Fibroblast of lung (primary cell): ENCODE measurements around the gene STXBP2. TPM values are rescaled to one million over a fixed set of nuclear protein-coding genes. Genes with fewer than 3 reads are reported as not detected.

Experiments used
- DNase-seq, 2 donors: peaks; one replicate each; pipeline versions ENCODE4 v3.0.0 to v3.0.0-alpha.2; 2010; ENCODE audit warnings: low read depth in 2 of 2
- H2AFZ ChIP-seq: 2 replicates; pipeline ENCODE4 v1.5.1; 2012; ENCODE audit warnings: low read length, control low read depth, inconsistent platforms
- H3K27ac ChIP-seq: 2 replicates; pipeline ENCODE4 v1.5.1; 2011; ENCODE audit warnings: low read length, control low read depth; ENCODE audit not compliant: insufficient read depth
- H3K27me3 ChIP-seq: 2 replicates; pipeline ENCODE4 v1.5.1; 2011; ENCODE audit warnings: mild to moderate bottlenecking, low read length; ENCODE audit not compliant: control insufficient read depth, insufficient read depth
- H3K36me3 ChIP-seq: 2 replicates; pipeline ENCODE4 v1.5.1; 2011; ENCODE audit warnings: low read length; ENCODE audit not compliant: control insufficient read depth, insufficient read depth
- H3K4me1 ChIP-seq: 2 replicates; pipeline ENCODE4 v1.5.1; 2011; ENCODE audit warnings: low read length; ENCODE audit not compliant: control insufficient read depth, insufficient read depth; ENCODE audit errors: extremely low read depth
- H3K4me2 ChIP-seq: 2 replicates; pipeline ENCODE4 v1.5.1; 2011; ENCODE audit warnings: low read length, control low read depth; ENCODE audit not compliant: insufficient read depth; ENCODE audit errors: extremely low read depth
- H3K4me3 ChIP-seq, 4 experiments: fragments of 200-600 bp in 1 of 4; sonication (generic) in 1 of 4; replicated peaks in 1 of 4; 2 replicates each; pipeline ENCODE4 v1.5.1; 2011 to 2016; ENCODE audit warnings: low read length in 4 of 4, low read depth in 3 of 4, mild to moderate bottlenecking in 3 of 4, control low read depth in 2 of 4, inconsistent platforms in 1 of 4, mixed read lengths in 1 of 4; ENCODE audit not compliant: insufficient read depth in 1 of 4; ENCODE audit errors: control extremely low read depth in 1 of 4
- H3K79me2 ChIP-seq: 2 replicates; pipeline ENCODE4 v1.5.1; 2012; ENCODE audit warnings: mild to moderate bottlenecking, low read length, inconsistent platforms; ENCODE audit not compliant: control insufficient read depth, insufficient read depth
- H3K9ac ChIP-seq: 2 replicates; pipeline ENCODE4 v1.5.1; 2011; ENCODE audit warnings: mild to moderate bottlenecking, low read length, control low read depth; ENCODE audit not compliant: insufficient read depth
- H3K9me3 ChIP-seq: 2 replicates; pipeline ENCODE4 v1.5.1; 2012; ENCODE audit warnings: low read depth, low read length; ENCODE audit not compliant: control insufficient read depth, insufficient read depth
- H4K20me1 ChIP-seq: 2 replicates; pipeline ENCODE4 v1.5.1; 2011; ENCODE audit warnings: low read length; ENCODE audit not compliant: control insufficient read depth, insufficient read depth; ENCODE audit errors: extremely low read depth
- CTCF ChIP-seq, 2 donors: IDR thresholded peaks in 1 of 2; conservative IDR thresholded peaks in 1 of 2; 1 replicate in 1 of 2; 2 replicates in 1 of 2; pipeline ENCODE4 v1.5.1; 2011 to 2012; ENCODE audit warnings: low read length in 2 of 2, control low read depth in 1 of 2, inconsistent platforms in 1 of 2, low read depth in 1 of 2, mild to moderate bottlenecking in 1 of 2
- EZH2 ChIP-seq: IDR thresholded peaks from 2 replicates; pipeline ENCODE4 v1.5.1; 2012; ENCODE audit warnings: low read length, control low read depth, mild to moderate bottlenecking; ENCODE audit errors: missing control alignments
- polyA plus RNA-seq, 2 donors: library from polyadenylated mRNA; depleted of rRNA in 1 of 2; stranded (reverse) in 1 of 2; unstranded in 1 of 2; fragments of >200 nt; gene quantifications; 2 replicates each; pipeline ENCODE4 v1.2.1, GENCODE V29; 2011 to 2012; ENCODE audit warnings: missing spikeins in 1 of 2
- total RNA-seq: library from RNA; depleted of rRNA; stranded (reverse); fragments of >200 nt; gene quantifications from 2 replicates; pipeline ENCODE4 v1.2.1, GENCODE V29; 2014

The STXBP2 gene
- total and polyA plus RNA-seq, 2 donors (not counting 1 experiment from before 2014, with no cell fraction given), result 4.6 TPM

GRCh38 chr19:7607874-7608560 is 28.9 kb upstream of the STXBP2 start:
- TF ChIP-seq CTCF (conservative IDR thresholded peaks at IDR 0.05 in 1 of 2, IDR thresholded peaks at IDR 0.05 in 1 of 2; ENCODE audit: low read depth in 1 of 2, low read length in 2 of 2) (no peak), EZH2 (no peak)
- Histone ChIP-seq H3K27me3 (no peaks in the 10 kb centered on the region), H3K4me2 (no peak overlapping the region), H3K79me2 (no peaks in the 10 kb centered on the region), H4K20me1 (no peaks in the 10 kb centered on the region), H3K9me3 (no peaks in the 10 kb centered on the region), H2AFZ (no peak overlapping the region), H3K9ac (no peak overlapping the region), H3K4me3 (no peak overlapping the region), H3K4me1 (no peaks in the 10 kb centered on the region), H3K27ac (no peak overlapping the region), H3K36me3 (no peaks in the 10 kb centered on the region)
- DNase-seq, result no peak

GRCh38 chr19:7610491-7611240 is 26.2 kb upstream of the STXBP2 start:
- no peaks in the 10 kb centered on the region for H3K27me3 ChIP-seq
- H3K27ac ChIP-seq, result no peak overlapping the region
- H3K4me2 ChIP-seq, result no peak overlapping the region
- no peaks in the 10 kb centered on the region for H3K4me1 ChIP-seq
- H3K36me3 ChIP-seq, result no peaks in the 10 kb centered on the region
- H2AFZ ChIP-seq, result no peak overlapping the region
- H3K79me2 ChIP-seq, result no peaks in the 10 kb centered on the region
- H4K20me1 ChIP-seq, result no peaks in the 10 kb centered on the region
- DNase-seq, result no peak
- no peak overlapping the region for H3K4me3 ChIP-seq
- no peak overlapping the region for H3K9ac ChIP-seq
- TF ChIP-seq CTCF (conservative IDR thresholded peaks at IDR 0.05 in 1 of 2, IDR thresholded peaks at IDR 0.05 in 1 of 2; ENCODE audit: low read depth in 1 of 2, low read length in 2 of 2) (no peak), EZH2 (no peak)
- H3K9me3 ChIP-seq, result no peaks in the 10 kb centered on the region

- H3K4me3 ChIP-seq, result no peak overlapping the region
- TF ChIP-seq CTCF (conservative IDR thresholded peaks at IDR 0.05 in 1 of 2, IDR thresholded peaks at IDR 0.05 in 1 of 2; ENCODE audit: low read depth in 1 of 2, low read length in 2 of 2) (no peak), EZH2 (no peak)
- no peak overlapping the region for H3K9ac ChIP-seq
- no peaks in the 10 kb centered on the region for H3K79me2 ChIP-seq
- H4K20me1 ChIP-seq, result no peaks in the 10 kb centered on the region
- DNase-seq, result no peak
- no peaks in the 10 kb centered on the region for H3K36me3 ChIP-seq
- H2AFZ ChIP-seq, result no peak overlapping the region
- no peak overlapping the region for H3K27ac ChIP-seq
- H3K4me1 ChIP-seq, result no peaks in the 10 kb centered on the region
- H3K4me2 ChIP-seq, result no peak overlapping the region
- no peaks in the 10 kb centered on the region for H3K9me3 ChIP-seq
- H3K27me3 ChIP-seq, result no peaks in the 10 kb centered on the region
These were observed 25.2 kb upstream of the STXBP2 start for GRCh38 chr19:7611541-7612279.
